WTC11 (cell line): ENCODE measurements around the gene NSG1. TPM values are rescaled to one million over a fixed set of nuclear protein-coding genes. Genes with fewer than 3 reads are reported as not detected.
"Not testable (repeated sequence)": the region's sequence is repeated elsewhere in the genome, so short reads cannot be mapped to it uniquely, and the experiment has no call there.

Source experiments
- ATAC-seq: fragments of 200-7000 bp; cut with Tn5 transposase; 2 replicates; pipeline ENCODE4 v1.10.0; 2021; ENCODE audit warnings: mild to moderate bottlenecking, moderate library complexity
- CTCF ChIA-PET: fragments of 300-600 bp; sonication (Branson Sonifier 250); formaldehyde crosslinking; loops from one replicate; lab custom pipeline; 2021; ENCODE audit warnings: antibody characterized with exemption; lab: Charles Lee
- POLR2A ChIA-PET: fragments of 350-600 bp; sonication (Branson Sonifier 250); formaldehyde crosslinking; loops from one replicate; lab custom pipeline; 2021; ENCODE audit warnings: antibody characterized with exemption; lab: Charles Lee
- DNase-seq: peaks from one replicate; pipeline ENCODE4 v3.0.0; 2021; ENCODE audit warnings: low spot score
- H3K27ac Mint-ChIP-seq: 2 replicates; pipeline ENCODE4 v1.8.0; 2021; ENCODE audit warnings: mixed read lengths
- H3K27me3 Mint-ChIP-seq: 2 replicates; pipeline ENCODE4 v1.8.0; 2021; ENCODE audit warnings: low read depth, mild to moderate bottlenecking, moderate library complexity, mixed read lengths
- H3K36me3 Mint-ChIP-seq: 2 replicates; pipeline ENCODE4 v1.8.0; 2021; ENCODE audit warnings: mixed read lengths
- H3K4me1 Mint-ChIP-seq: 2 replicates; pipeline ENCODE4 v1.8.0; 2022; ENCODE audit warnings: mixed read lengths
- H3K4me3 Mint-ChIP-seq: 2 replicates; pipeline ENCODE4 v1.8.0; 2021; ENCODE audit warnings: mild to moderate bottlenecking, moderate library complexity, mixed read lengths
- H3K9me3 Mint-ChIP-seq: 2 replicates; pipeline ENCODE4 v1.8.0; 2021; ENCODE audit warnings: mixed read lengths
- CBFB ChIP-seq: sonication (generic); formaldehyde crosslinking; IDR thresholded peaks from 2 replicates; pipeline ENCODE4 v1.8.1; 2022; ENCODE audit warnings: mild to moderate bottlenecking, low read depth, missing genetic modification reagents
- FOXK1 ChIP-seq: sonication (generic); formaldehyde crosslinking; IDR thresholded peaks from 2 replicates; pipeline ENCODE4 v1.8.0; 2022; ENCODE audit warnings: mild to moderate bottlenecking, moderate library complexity, missing genetic modification reagents
- GRHL2 ChIP-seq: fragments of 250-450 bp; sonication (Bioruptor Pico); IDR thresholded peaks from 2 replicates; pipeline ENCODE4 v1.8.0; 2022; ENCODE audit warnings: mild to moderate bottlenecking, moderate library complexity; ENCODE audit not compliant: insufficient replicate concordance, severe bottlenecking
- RELA ChIP-seq: sonication (generic); formaldehyde crosslinking; IDR thresholded peaks from 2 replicates; pipeline ENCODE4 v1.8.1; 2022; ENCODE audit warnings: missing genetic modification reagents, mild to moderate bottlenecking, borderline replicate concordance
- ZNF138 ChIP-seq: sonication (generic); formaldehyde crosslinking; conservative IDR thresholded peaks from 2 replicates; pipeline ENCODE4 v1.8.1; 2022; ENCODE audit warnings: mild to moderate bottlenecking, moderate library complexity, missing genetic modification reagents
- total RNA-seq: library from RNA; stranded (reverse); gene quantifications from 3 replicates; pipeline ENCODE4 v1.2.3, GENCODE V29; 2021
- TF ChIP-seq, protein P1 (sequence below): sonication (generic); formaldehyde crosslinking; IDR thresholded peaks from 2 replicates; pipeline ENCODE4 v1.8.1; 2023; ENCODE audit warnings: mild to moderate bottlenecking, moderate library complexity, missing genetic modification reagents
- TF ChIP-seq, protein P2 (sequence below): sonication (generic); formaldehyde crosslinking; conservative IDR thresholded peaks from 2 replicates; pipeline ENCODE4 v1.8.1; 2023; ENCODE audit warnings: mild to moderate bottlenecking, low read depth, missing genetic modification reagents, moderate library complexity
- TF ChIP-seq, protein P3 (sequence below): sonication (generic); formaldehyde crosslinking; IDR thresholded peaks from 2 replicates; pipeline ENCODE4 v1.8.0; 2022; ENCODE audit warnings: mild to moderate bottlenecking, missing genetic modification reagents
- TF ChIP-seq, protein P4 (sequence below): fragments of 250-450 bp; sonication (Bioruptor Pico); IDR thresholded peaks from 2 replicates; pipeline ENCODE4 v1.9.0; 2021; ENCODE audit warnings: moderate library complexity, mild to moderate bottlenecking, inconsistent platforms, borderline replicate concordance
- TF ChIP-seq, protein P5 (sequence below): fragments of 250-450 bp; sonication (Bioruptor Pico); IDR thresholded peaks from 2 replicates; pipeline ENCODE4 v1.9.0; 2021; ENCODE audit warnings: mild to moderate bottlenecking
- TF ChIP-seq, protein P6 (sequence below): sonication (generic); formaldehyde crosslinking; IDR thresholded peaks from 2 replicates; pipeline ENCODE4 v1.8.0; 2023; ENCODE audit warnings: mild to moderate bottlenecking, missing genetic modification reagents
- TF ChIP-seq, protein P7 (sequence below): sonication (generic); formaldehyde crosslinking; IDR thresholded peaks from 2 replicates; pipeline ENCODE4 v1.8.0; 2022; ENCODE audit warnings: mild to moderate bottlenecking, missing genetic modification reagents
- TF ChIP-seq, protein P8 (sequence below): sonication (generic); formaldehyde crosslinking; IDR thresholded peaks from 2 replicates; pipeline ENCODE4 v1.8.1; 2023; ENCODE audit warnings: mild to moderate bottlenecking, missing genetic modification reagents, moderate library complexity

NSG1 gene
- total RNA-seq, 1 experiment from 2014 or later, result 24.2 TPM

DNA sequence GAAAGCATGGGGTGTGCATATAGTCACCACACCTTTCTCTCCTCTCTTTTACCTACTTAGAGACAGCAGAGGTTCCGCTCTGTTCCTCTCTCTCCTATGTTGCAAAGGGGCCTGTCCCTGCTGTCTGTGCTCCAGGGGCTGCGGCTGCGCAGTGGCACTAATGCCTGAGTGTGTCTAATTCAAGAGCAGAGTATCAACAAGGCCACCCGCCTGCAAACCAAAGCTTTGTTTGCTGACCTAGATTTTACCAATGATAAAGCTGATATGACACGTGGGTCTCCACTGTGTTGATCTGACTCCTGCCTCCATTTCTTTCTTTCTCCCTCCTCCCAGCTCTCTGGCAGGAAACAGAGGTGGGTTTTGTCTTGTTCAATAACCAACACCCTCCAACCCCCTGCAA is 74.9 kb downstream of the NSG1 start:
- peaks cover 17% of the 10 kb centered on the region for H3K9me3 Mint-ChIP-seq
- peaks cover 70% of the 10 kb centered on the region for H3K4me1 Mint-ChIP-seq
- H3K27me3 Mint-ChIP-seq, result no peaks in the 10 kb centered on the region
- no peak overlapping the region for H3K4me3 Mint-ChIP-seq
- ATAC-seq (no peak), DNase-seq (no peak)
- H3K27ac Mint-ChIP-seq, result peak overlapping the region; percentile 13; the same call in 1 of the 2 replicates
- POLR2A ChIA-PET, result interaction anchor here (0.7 kb wide), 1 partner anchor 22 kb away, joined by 3 read pairs; no protein-coding TSS in a partner anchor
- TF ChIP-seq FOXK1 (CRISPR knock-in tag), result no peak
- TF ChIP-seq, protein P1, sequence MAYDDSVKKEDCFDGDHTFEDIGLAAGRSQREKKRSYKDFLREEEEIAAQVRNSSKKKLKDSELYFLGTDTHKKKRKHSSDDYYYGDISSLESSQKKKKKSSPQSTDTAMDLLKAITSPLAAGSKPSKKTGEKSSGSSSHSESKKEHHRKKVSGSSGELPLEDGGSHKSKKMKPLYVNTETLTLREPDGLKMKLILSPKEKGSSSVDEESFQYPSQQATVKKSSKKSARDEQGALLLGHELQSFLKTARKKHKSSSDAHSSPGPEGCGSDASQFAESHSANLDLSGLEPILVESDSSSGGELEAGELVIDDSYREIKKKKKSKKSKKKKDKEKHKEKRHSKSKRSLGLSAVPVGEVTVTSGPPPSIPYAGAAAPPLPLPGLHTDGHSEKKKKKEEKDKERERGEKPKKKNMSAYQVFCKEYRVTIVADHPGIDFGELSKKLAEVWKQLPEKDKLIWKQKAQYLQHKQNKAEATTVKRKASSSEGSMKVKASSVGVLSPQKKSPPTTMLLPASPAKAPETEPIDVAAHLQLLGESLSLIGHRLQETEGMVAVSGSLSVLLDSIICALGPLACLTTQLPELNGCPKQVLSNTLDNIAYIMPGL (CRISPR knock-in tag), result no peak
- TF ChIP-seq, protein P2, sequence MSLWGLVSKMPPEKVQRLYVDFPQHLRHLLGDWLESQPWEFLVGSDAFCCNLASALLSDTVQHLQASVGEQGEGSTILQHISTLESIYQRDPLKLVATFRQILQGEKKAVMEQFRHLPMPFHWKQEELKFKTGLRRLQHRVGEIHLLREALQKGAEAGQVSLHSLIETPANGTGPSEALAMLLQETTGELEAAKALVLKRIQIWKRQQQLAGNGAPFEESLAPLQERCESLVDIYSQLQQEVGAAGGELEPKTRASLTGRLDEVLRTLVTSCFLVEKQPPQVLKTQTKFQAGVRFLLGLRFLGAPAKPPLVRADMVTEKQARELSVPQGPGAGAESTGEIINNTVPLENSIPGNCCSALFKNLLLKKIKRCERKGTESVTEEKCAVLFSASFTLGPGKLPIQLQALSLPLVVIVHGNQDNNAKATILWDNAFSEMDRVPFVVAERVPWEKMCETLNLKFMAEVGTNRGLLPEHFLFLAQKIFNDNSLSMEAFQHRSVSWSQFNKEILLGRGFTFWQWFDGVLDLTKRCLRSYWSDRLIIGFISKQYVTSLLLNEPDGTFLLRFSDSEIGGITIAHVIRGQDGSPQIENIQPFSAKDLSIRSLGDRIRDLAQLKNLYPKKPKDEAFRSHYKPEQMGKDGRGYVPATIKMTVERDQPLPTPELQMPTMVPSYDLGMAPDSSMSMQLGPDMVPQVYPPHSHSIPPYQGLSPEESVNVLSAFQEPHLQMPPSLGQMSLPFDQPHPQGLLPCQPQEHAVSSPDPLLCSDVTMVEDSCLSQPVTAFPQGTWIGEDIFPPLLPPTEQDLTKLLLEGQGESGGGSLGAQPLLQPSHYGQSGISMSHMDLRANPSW (CRISPR knock-in tag), result no peak
- TF ChIP-seq CBFB (CRISPR knock-in tag), result no peak
- TF ChIP-seq, protein P3, sequence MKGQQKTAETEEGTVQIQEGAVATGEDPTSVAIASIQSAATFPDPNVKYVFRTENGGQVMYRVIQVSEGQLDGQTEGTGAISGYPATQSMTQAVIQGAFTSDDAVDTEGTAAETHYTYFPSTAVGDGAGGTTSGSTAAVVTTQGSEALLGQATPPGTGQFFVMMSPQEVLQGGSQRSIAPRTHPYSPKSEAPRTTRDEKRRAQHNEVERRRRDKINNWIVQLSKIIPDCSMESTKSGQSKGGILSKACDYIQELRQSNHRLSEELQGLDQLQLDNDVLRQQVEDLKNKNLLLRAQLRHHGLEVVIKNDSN (CRISPR knock-in tag), result no peak
- TF ChIP-seq, protein P4, sequence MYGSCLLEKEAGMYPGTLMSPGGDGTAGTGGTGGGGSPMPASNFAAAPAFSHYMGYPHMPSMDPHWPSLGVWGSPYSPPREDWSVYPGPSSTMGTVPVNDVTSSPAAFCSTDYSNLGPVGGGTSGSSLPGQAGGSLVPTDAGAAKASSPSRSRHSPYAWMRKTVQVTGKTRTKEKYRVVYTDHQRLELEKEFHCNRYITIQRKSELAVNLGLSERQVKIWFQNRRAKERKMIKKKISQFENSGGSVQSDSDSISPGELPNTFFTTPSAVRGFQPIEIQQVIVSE (CRISPR knock-in tag), result no peak
- no peak for TF ChIP-seq GRHL2 (CRISPR knock-in tag)
- TF ChIP-seq, protein P5, sequence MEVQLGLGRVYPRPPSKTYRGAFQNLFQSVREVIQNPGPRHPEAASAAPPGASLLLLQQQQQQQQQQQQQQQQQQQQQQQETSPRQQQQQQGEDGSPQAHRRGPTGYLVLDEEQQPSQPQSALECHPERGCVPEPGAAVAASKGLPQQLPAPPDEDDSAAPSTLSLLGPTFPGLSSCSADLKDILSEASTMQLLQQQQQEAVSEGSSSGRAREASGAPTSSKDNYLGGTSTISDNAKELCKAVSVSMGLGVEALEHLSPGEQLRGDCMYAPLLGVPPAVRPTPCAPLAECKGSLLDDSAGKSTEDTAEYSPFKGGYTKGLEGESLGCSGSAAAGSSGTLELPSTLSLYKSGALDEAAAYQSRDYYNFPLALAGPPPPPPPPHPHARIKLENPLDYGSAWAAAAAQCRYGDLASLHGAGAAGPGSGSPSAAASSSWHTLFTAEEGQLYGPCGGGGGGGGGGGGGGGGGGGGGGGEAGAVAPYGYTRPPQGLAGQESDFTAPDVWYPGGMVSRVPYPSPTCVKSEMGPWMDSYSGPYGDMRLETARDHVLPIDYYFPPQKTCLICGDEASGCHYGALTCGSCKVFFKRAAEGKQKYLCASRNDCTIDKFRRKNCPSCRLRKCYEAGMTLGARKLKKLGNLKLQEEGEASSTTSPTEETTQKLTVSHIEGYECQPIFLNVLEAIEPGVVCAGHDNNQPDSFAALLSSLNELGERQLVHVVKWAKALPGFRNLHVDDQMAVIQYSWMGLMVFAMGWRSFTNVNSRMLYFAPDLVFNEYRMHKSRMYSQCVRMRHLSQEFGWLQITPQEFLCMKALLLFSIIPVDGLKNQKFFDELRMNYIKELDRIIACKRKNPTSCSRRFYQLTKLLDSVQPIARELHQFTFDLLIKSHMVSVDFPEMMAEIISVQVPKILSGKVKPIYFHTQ (CRISPR knock-in tag), result no peak
- peaks cover 22% of the 10 kb centered on the region for H3K36me3 Mint-ChIP-seq
- CTCF ChIA-PET, result interaction anchor here (1.1 kb wide), 1 partner anchor 77 kb away, joined by 3 read pairs; no protein-coding TSS in a partner anchor

DNA sequence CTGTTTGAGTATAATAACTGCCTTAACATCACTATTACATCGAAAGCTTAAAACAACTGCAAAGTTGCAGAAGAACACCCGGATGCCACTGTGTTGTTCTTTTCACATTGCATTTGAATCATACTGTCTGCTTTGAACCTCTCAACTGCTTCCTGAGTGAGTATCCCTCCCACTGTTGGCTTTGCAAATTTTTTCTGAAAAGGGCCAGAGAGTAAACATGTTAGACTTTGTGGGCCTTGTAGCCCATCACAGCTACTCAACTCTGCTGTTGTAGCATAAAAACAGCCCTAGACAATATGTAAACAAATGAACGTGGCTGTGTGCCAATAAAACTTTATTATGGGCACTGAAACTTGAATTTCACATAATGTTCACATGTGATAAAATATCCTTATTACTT is 76.1 kb downstream of the NSG1 start:
- TF ChIP-seq ZNF138 (no peak), RELA (CRISPR knock-in tag) (no peak)
- TF ChIP-seq, protein P6, sequence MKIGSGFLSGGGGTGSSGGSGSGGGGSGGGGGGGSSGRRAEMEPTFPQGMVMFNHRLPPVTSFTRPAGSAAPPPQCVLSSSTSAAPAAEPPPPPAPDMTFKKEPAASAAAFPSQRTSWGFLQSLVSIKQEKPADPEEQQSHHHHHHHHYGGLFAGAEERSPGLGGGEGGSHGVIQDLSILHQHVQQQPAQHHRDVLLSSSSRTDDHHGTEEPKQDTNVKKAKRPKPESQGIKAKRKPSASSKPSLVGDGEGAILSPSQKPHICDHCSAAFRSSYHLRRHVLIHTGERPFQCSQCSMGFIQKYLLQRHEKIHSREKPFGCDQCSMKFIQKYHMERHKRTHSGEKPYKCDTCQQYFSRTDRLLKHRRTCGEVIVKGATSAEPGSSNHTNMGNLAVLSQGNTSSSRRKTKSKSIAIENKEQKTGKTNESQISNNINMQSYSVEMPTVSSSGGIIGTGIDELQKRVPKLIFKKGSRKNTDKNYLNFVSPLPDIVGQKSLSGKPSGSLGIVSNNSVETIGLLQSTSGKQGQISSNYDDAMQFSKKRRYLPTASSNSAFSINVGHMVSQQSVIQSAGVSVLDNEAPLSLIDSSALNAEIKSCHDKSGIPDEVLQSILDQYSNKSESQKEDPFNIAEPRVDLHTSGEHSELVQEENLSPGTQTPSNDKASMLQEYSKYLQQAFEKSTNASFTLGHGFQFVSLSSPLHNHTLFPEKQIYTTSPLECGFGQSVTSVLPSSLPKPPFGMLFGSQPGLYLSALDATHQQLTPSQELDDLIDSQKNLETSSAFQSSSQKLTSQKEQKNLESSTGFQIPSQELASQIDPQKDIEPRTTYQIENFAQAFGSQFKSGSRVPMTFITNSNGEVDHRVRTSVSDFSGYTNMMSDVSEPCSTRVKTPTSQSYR (CRISPR knock-in tag), result no peak
- TF ChIP-seq, protein P7, sequence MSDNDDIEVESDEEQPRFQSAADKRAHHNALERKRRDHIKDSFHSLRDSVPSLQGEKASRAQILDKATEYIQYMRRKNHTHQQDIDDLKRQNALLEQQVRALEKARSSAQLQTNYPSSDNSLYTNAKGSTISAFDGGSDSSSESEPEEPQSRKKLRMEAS, result no peak
- TF ChIP-seq, protein P8, sequence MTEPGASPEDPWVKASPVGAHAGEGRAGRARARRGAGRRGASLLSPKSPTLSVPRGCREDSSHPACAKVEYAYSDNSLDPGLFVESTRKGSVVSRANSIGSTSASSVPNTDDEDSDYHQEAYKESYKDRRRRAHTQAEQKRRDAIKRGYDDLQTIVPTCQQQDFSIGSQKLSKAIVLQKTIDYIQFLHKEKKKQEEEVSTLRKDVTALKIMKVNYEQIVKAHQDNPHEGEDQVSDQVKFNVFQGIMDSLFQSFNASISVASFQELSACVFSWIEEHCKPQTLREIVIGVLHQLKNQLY (CRISPR knock-in tag), result no peak
- Mint-ChIP-seq H3K27me3 (no peaks in the 10 kb centered on the region), H3K27ac (peak overlapping the region; percentile 44; the same call in 1 of the 2 replicates), H3K9me3 (peaks cover 23% of the 10 kb centered on the region), H3K4me3 (no peak overlapping the region), H3K36me3 (peaks cover 28% of the 10 kb centered on the region), H3K4me1 (peaks cover 59% of the 10 kb centered on the region)
- ATAC-seq (peak; percentile 59), DNase-seq (no peak)
- CTCF ChIA-PET, result interaction anchor here (0.7 to 1.1 kb wide), 4 partner anchors 18 to 78 kb away, joined by 3 to 4 read pairs (median 3); no protein-coding TSS in a partner anchor
- POLR2A ChIA-PET, result no interaction called here

DNA sequence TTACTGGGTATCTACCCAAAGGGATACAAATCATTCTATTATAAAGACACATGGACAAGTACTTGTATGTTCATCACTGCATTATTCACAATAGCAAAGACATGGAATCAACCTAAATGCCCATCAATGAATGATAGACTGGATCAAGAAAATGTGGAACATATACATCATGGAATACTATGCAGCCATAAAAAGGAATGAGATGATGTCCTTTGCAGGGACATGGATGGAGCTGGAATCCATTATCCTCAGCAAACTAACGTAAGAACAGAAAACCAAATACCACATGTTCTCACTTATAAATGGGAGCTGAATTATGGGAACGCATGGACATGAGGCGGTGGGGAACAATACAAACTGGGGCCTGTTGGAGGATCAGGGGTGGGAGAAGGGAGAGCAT is 78.3 kb downstream of the NSG1 start:
- H3K36me3 Mint-ChIP-seq, result peaks cover 28% of the 10 kb centered on the region
- H3K27ac Mint-ChIP-seq, ATAC-seq, DNase-seq, H3K27me3 Mint-ChIP-seq, POLR2A ChIA-PET, H3K4me3 Mint-ChIP-seq: not testable (repeated sequence)
- CTCF ChIA-PET, result interaction anchor here (0.6 kb wide), 1 partner anchor 387 kb away, joined by 3 read pairs; no protein-coding TSS in a partner anchor
- H3K9me3 Mint-ChIP-seq, result peaks cover 23% of the 10 kb centered on the region
- H3K4me1 Mint-ChIP-seq, result peaks cover 38% of the 10 kb centered on the region
